ENCODE measurements around the gene LRP3.

LRP3 gene

DNA sequence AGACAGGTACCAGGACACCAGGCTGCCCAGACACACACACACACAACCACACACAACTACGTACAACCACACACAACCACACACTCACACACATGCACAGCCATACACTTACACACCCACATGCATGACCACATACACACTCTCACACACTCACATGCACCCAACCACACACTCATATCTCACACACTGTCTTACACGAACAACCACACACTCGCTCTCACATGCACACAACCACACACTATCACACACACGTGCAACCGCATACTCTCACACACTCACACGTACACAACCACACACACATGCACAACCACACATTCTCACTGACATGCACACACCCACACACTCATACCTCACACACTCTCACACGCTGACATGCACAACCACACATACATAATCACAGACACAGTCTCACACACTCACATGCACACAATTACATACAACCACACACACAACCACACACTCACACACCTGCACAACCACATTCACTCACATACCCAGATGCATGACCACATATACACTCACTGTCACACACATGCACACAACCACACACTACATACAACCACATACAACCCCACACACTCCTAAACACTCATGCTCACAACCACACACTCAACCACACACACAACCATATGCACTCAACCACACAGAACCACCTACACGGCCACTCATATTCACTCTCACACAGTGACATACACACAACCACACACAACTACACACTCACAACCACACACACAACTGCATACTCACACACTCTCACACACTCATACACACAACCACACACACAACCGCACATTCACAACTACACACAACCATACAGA is 39.1 kb downstream of the LRP3 start:
- no peak for DNase-seq (ENCODE audit: low read depth)
- H3K4me3 ChIP-seq (ENCODE audit: low read depth, low read length), result no peak overlapping the region
- TF ChIP-seq, protein P1, sequence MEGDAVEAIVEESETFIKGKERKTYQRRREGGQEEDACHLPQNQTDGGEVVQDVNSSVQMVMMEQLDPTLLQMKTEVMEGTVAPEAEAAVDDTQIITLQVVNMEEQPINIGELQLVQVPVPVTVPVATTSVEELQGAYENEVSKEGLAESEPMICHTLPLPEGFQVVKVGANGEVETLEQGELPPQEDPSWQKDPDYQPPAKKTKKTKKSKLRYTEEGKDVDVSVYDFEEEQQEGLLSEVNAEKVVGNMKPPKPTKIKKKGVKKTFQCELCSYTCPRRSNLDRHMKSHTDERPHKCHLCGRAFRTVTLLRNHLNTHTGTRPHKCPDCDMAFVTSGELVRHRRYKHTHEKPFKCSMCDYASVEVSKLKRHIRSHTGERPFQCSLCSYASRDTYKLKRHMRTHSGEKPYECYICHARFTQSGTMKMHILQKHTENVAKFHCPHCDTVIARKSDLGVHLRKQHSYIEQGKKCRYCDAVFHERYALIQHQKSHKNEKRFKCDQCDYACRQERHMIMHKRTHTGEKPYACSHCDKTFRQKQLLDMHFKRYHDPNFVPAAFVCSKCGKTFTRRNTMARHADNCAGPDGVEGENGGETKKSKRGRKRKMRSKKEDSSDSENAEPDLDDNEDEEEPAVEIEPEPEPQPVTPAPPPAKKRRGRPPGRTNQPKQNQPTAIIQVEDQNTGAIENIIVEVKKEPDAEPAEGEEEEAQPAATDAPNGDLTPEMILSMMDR (IDR thresholded peaks at IDR 0.05; ENCODE audit: insufficient read depth, low read depth, low read length, missing control alignments), result no peak

DNA sequence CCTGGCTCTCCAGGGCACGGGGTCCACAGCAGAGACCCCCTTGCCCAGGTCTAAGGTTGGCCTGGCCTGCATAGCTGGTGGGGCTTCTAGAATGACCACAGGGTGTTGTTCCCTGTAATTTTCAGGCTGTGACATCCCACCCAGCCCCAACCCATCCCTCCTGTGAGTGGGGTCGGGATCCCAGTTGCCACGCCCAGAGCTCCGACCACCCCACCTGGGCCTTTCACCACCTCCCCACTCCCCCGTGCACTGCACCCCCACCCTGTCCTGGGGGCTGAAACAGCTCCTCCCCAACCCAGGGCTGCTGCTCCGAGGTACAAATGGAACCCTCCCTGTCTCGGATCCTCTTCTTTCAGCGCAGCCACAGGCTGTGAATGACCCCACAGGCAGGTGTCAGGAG is 40.0 kb downstream of the LRP3 start:
- TF ChIP-seq, protein P1 (IDR thresholded peaks at IDR 0.05; ENCODE audit: insufficient read depth, low read depth, low read length, missing control alignments), result no peak
- H3K4me3 ChIP-seq (ENCODE audit: low read depth, low read length), result no peak overlapping the region
- no peak for DNase-seq (ENCODE audit: low read depth)

GRCh38 chr19:33234736-33235135 is 40.6 kb downstream of the LRP3 start:
- TF ChIP-seq, protein P1 (IDR thresholded peaks at IDR 0.05; ENCODE audit: insufficient read depth, low read depth, low read length, missing control alignments), result peak; percentile 1
- no peak for DNase-seq (ENCODE audit: low read depth)
- H3K4me3 ChIP-seq (ENCODE audit: low read depth, low read length), result no peak overlapping the region

DNA sequence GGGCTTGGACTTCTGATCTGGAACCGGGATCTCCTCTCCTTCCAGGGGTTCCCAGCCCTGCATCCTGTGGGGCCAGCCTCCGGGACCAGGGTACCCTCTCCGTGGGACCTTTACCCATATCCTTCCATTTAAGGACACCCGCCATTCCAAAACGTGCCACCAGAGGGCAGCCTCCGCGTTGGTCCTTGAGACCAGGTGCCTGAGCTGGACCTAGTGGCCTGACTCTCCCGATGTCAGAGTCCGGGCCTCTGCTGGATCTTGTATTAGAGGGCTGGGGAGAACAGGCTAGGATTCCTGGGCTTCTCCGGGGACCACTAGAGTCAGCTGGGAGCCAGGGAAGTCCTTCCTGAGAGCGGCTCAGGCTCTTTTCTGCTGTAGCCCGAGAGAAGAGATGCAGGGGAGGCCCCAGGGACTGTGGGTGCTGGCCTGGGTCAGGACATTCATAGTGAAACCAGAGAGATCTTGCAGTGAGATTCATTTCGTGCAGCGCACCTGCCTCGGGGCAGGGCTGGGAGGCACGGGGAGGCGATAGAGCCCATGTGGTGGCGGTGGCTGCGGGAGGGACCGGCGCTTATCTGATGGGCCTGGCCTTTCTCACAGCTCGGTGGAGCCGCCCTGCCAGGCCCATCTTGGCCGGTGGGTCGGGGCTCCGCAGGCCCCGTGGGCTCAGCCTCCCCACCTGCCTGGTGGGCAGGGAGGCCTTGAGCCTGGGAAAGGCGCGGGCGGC is 41.3 kb downstream of the LRP3 start:
- peak; percentile 88 for DNase-seq (ENCODE audit: low read depth)
- no peak overlapping the region for H3K4me3 ChIP-seq (ENCODE audit: low read depth, low read length)
- TF ChIP-seq, protein P1 (IDR thresholded peaks at IDR 0.05; ENCODE audit: insufficient read depth, low read depth, low read length, missing control alignments), result peak; percentile 80

DNA sequence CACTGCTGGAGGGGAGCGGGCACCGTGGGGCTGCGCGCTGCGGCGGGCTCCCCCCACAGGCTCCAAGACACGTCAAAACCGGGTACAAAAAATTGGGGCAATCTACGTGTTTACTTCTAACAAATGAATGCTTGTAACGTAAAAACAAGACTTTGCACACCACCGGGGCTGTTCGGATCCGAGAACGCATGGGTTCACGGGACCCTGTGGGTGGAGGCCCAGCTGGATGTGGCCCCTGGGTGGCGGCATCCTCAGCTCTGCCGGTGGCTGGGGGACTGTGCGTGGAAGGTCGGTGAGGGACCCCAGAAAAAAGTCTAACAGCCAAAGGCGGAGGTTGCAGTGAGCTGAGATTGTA is 41.8 kb downstream of the LRP3 start:
- no peak for DNase-seq (ENCODE audit: low read depth)
- H3K4me3 ChIP-seq (ENCODE audit: low read depth, low read length), result no peak overlapping the region
- TF ChIP-seq, protein P1 (IDR thresholded peaks at IDR 0.05; ENCODE audit: insufficient read depth, low read depth, low read length, missing control alignments), result no peak

DNA sequence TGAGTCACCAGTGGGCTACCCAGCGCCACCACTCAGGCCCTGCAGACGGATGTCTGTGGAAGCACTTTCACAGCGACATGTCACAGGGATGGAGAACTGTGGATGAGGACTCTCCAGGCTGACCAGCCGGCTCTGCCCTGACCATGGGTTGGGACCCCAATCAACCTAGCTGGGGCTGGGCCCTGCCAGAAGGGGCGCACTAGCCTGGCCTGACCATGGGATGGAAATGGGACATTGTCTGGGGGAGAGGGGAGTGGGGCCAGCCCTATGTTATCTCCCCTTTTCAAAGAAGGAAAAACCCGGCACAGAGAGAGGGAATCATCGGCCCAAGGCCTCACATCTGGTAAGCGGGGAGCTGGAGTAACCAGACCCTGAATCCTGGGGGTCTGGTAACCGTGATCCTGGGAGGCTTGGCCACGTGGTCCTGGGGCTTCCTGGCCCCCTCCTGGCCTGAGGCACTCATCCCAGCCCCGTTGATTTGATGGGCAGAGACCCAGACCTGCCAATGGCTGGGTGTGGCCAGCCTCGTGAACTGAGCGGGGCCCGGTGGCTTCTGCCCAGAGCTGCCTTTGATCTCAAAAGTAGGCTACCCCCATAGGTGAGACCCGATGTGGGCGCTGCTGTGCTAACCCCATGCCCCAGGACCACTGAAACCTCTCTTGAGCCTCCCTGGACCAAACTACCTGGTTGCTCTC is 42.7 kb downstream of the LRP3 start:
- TF ChIP-seq, protein P1 (IDR thresholded peaks at IDR 0.05; ENCODE audit: insufficient read depth, low read depth, low read length, missing control alignments), result no peak
- no peak for DNase-seq (ENCODE audit: low read depth)
- H3K4me3 ChIP-seq (ENCODE audit: low read depth, low read length), result no peak overlapping the region
